Keratinocyte (primary cell): Measurements from ENCODE around the gene TNFSF15. TPM values are rescaled to one million over a fixed set of nuclear protein-coding genes. Genes with fewer than 3 reads are reported as not detected.

Experiments
- DNase-seq: peaks from one replicate; pipeline ENCODE4 v3.0.0-alpha.2; 2011; ENCODE audit warnings: low read depth, missing footprints, low spot score
- FAIRE-seq: peaks from 2 replicates; lab custom pipeline; 2011; peaks lifted over from hg19 to GRCh38; lab: Jason Lieb, UNC
- H2AFZ ChIP-seq: 2 replicates; pipeline ENCODE4 v1.6.0; 2012; ENCODE audit warnings: low read length, control low read depth, inconsistent platforms; ENCODE audit not compliant: control insufficient read depth
- H3K27ac ChIP-seq: 2 replicates; pipeline ENCODE4 v1.5.1; 2011; ENCODE audit warnings: low read length; ENCODE audit not compliant: control insufficient read depth, insufficient read depth
- H3K27me3 ChIP-seq: 3 replicates; pipeline ENCODE4 v1.6.0; 2011; ENCODE audit warnings: low read length; ENCODE audit not compliant: control insufficient read depth, insufficient read depth; ENCODE audit errors: extremely low read depth
- H3K36me3 ChIP-seq, 2 experiments: 2 replicates in 1 of 2; 3 replicates in 1 of 2; pipeline ENCODE4 v1.5.1; 2011; ENCODE audit warnings: low read length in 2 of 2, mild to moderate bottlenecking in 1 of 2; ENCODE audit not compliant: control insufficient read depth in 2 of 2, insufficient read depth in 2 of 2; ENCODE audit errors: extremely low read depth in 1 of 2
- H3K4me1 ChIP-seq: 3 replicates; pipeline ENCODE4 v1.5.1; 2011; ENCODE audit warnings: low read length; ENCODE audit not compliant: control insufficient read depth, insufficient read depth; ENCODE audit errors: extremely low read depth
- H3K4me2 ChIP-seq: 3 replicates; pipeline ENCODE4 v1.6.0; 2011; ENCODE audit warnings: low read depth, low read length; ENCODE audit not compliant: control insufficient read depth, insufficient read depth; ENCODE audit errors: extremely low read depth
- H3K4me3 ChIP-seq, 3 experiments: fragments of 200-600 bp in 1 of 3; sonication (generic) in 1 of 3; 2 replicates in 2 of 3; 3 replicates in 1 of 3; pipeline ENCODE4 v1.5.1; 2011 to 2016; ENCODE audit warnings: low read length in 3 of 3, mild to moderate bottlenecking in 3 of 3, control low read depth in 2 of 3, inconsistent platforms in 1 of 3, low read depth in 1 of 3, mixed read lengths in 1 of 3, mixed run types in 1 of 3, moderate library complexity in 1 of 3; ENCODE audit not compliant: control insufficient read depth in 2 of 3, insufficient read depth in 2 of 3; ENCODE audit errors: extremely low read depth in 1 of 3
- H3K79me2 ChIP-seq: 2 replicates; pipeline ENCODE4 v1.6.0; 2012; ENCODE audit warnings: low read length; ENCODE audit not compliant: control insufficient read depth, insufficient read depth
- H3K9ac ChIP-seq: 3 replicates; pipeline ENCODE4 v1.6.0; 2011; ENCODE audit warnings: low read length; ENCODE audit not compliant: control insufficient read depth, insufficient read depth; ENCODE audit errors: extremely low read depth
- H3K9me1 ChIP-seq: 3 replicates; pipeline ENCODE4 v1.6.0; 2011; ENCODE audit warnings: low read length; ENCODE audit not compliant: control insufficient read depth, insufficient read depth; ENCODE audit errors: extremely low read depth
- H3K9me3 ChIP-seq: 2 replicates; pipeline ENCODE4 v1.5.1; 2012; ENCODE audit warnings: low read depth, low read length; ENCODE audit not compliant: control insufficient read depth
- H4K20me1 ChIP-seq: 3 replicates; pipeline ENCODE4 v1.6.0; 2011; ENCODE audit warnings: low read length; ENCODE audit not compliant: control insufficient read depth, insufficient read depth; ENCODE audit errors: extremely low read depth
- EZH2 ChIP-seq: IDR thresholded peaks from one replicate; pipeline ENCODE4 v1.6.1; 2012; ENCODE audit warnings: inconsistent platforms, mild to moderate bottlenecking, low read length, moderate library complexity
- dilution Hi-C: fragments of 300-500 bp; cut with MboI; formaldehyde crosslinking; loops from one replicate; pipeline ENCODE4 v1.7.0; 2020; ENCODE audit warnings: low sequenced_read_pairs; ENCODE audit not compliant: extremely low pct_ligation_motif_present
- polyA plus RNA-seq, 5 experiments: library from polyadenylated mRNA; depleted of rRNA in 3 of 5; stranded (reverse) in 3 of 5; stranded (forward) in 1 of 5; unstranded in 1 of 5; fragments of >200 nt; gene quantifications; 1 replicate in 1 of 5; 2 replicates in 3 of 5; 3 replicates in 1 of 5; pipeline versions ENCODE4 v1.2.1 to v1.2.3, GENCODE V29; 2011 to 2012; ENCODE audit warnings: missing spikeins in 2 of 5, low read depth in 1 of 5, low replicate concordance in 1 of 5
- TF ChIP-seq, protein P1 (sequence below), 3 experiments: IDR thresholded peaks in 1 of 3; conservative IDR thresholded peaks in 1 of 3; optimal IDR thresholded peaks in 1 of 3; 2 replicates in 2 of 3; 3 replicates in 1 of 3; pipeline versions ENCODE3 to v1.5.1; 2011; ENCODE audit warnings: low read length in 3 of 3, mild to moderate bottlenecking in 3 of 3, moderate library complexity in 2 of 3, control low read depth in 1 of 3, inconsistent platforms in 1 of 3; ENCODE audit not compliant: insufficient read depth in 2 of 3; ENCODE audit errors: extremely low read depth in 1 of 3

Gene TNFSF15
- polyA plus RNA-seq, 1 donor (not counting 4 experiments of a cell fraction or from before 2014, with no cell fraction given) = 1.1 TPM

DNA sequence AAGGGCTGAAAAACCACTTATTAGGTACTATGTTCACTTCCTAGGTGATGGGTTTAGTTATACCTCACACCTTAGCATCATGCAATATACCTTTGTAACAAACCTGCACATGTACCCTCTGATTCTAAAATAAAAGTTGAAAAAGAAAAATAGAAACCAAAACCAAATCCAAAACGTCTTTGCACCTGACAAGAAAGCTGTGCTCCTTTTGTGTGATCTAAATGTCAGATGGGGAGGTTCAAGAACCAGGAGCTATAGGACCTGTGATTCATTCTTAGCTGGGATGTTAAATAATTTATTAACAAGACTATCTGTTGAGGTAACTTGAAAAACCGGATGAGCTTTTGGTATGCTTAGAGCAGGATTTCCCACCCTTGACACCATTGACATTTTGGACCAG, 16.9 kb upstream of the TNFSF15 start:
- DNase-seq (no peak), FAIRE-seq (no peak)
- dilution Hi-C loops = no loop called here
- H3K27me3 ChIP-seq = no peaks in the 10 kb centered on the region
- H3K4me2 ChIP-seq = no peak overlapping the region
- no peak overlapping the region for H2AFZ ChIP-seq
- TF ChIP-seq EZH2 = no peak
- TF ChIP-seq, protein P1, sequence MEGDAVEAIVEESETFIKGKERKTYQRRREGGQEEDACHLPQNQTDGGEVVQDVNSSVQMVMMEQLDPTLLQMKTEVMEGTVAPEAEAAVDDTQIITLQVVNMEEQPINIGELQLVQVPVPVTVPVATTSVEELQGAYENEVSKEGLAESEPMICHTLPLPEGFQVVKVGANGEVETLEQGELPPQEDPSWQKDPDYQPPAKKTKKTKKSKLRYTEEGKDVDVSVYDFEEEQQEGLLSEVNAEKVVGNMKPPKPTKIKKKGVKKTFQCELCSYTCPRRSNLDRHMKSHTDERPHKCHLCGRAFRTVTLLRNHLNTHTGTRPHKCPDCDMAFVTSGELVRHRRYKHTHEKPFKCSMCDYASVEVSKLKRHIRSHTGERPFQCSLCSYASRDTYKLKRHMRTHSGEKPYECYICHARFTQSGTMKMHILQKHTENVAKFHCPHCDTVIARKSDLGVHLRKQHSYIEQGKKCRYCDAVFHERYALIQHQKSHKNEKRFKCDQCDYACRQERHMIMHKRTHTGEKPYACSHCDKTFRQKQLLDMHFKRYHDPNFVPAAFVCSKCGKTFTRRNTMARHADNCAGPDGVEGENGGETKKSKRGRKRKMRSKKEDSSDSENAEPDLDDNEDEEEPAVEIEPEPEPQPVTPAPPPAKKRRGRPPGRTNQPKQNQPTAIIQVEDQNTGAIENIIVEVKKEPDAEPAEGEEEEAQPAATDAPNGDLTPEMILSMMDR (optimal IDR thresholded peaks at IDR 0.05 in 1 of 3, IDR thresholded peaks at IDR 0.05 in 1 of 3, conservative IDR thresholded peaks at IDR 0.05 in 1 of 3; ENCODE audit: extremely low read depth in 1 of 3, insufficient read depth in 2 of 3, low read length in 3 of 3) = no peak
- H3K79me2 ChIP-seq = no peaks in the 10 kb centered on the region
- H3K9me1 ChIP-seq = no peaks in the 10 kb centered on the region
- H3K27ac ChIP-seq = no peak overlapping the region
- H3K4me3 ChIP-seq = no peak overlapping the region
- no peaks in the 10 kb centered on the region for H3K4me1 ChIP-seq
- H3K9me3 ChIP-seq = no peaks in the 10 kb centered on the region
- no peaks in the 10 kb centered on the region for H4K20me1 ChIP-seq
- H3K36me3 ChIP-seq = no peaks in the 10 kb centered on the region
- no peak overlapping the region for H3K9ac ChIP-seq

DNA sequence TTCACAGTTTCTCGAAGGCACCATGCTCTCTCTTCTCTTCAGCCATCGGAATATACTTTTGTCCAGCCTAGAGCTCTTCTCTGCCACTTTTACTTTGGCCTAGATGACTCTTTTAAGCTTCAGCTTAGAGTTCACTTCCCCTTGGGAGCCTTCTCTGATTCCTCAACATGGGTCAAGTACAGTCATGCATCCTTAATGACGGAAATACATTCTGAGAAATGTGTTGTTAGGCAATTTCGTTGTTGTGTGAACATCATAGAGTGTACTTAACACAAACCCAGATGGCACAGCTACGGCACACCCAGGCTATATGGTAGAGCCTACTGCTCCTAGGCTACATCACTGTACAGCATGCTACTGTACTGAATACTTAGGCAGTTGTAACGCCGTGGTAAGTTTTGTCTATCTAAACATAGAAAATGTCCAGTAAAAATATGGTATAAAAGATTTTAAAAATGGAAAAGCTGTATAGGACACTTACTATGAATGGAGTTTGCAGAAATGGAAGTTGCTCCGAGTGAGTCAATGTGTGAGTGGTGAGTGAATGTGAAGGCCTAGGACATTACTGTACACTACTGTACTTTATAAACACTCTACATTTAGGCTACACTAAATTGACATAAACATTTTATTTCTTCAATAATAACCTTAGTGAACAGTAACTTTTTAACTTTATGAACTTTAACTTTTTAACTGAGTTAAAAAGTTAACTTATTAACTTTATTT, 15.1 kb upstream of the TNFSF15 start:
- no peaks in the 10 kb centered on the region for H3K4me1 ChIP-seq
- peak; percentile 20 for FAIRE-seq
- no peaks in the 10 kb centered on the region for H4K20me1 ChIP-seq
- no peak for TF ChIP-seq EZH2
- TF ChIP-seq, protein P1 (optimal IDR thresholded peaks at IDR 0.05 in 1 of 3, IDR thresholded peaks at IDR 0.05 in 1 of 3, conservative IDR thresholded peaks at IDR 0.05 in 1 of 3; ENCODE audit: extremely low read depth in 1 of 3, insufficient read depth in 2 of 3, low read length in 3 of 3) = no peak
- H3K36me3 ChIP-seq = no peaks in the 10 kb centered on the region
- H3K9ac ChIP-seq = no peak overlapping the region
- H3K9me1 ChIP-seq = no peaks in the 10 kb centered on the region
- no peaks in the 10 kb centered on the region for H3K9me3 ChIP-seq
- no peak overlapping the region for H3K4me3 ChIP-seq
- no peak overlapping the region for H3K4me2 ChIP-seq
- dilution Hi-C loops = no loop called here
- H2AFZ ChIP-seq = no peak overlapping the region
- no peak for DNase-seq
- H3K27ac ChIP-seq = no peak overlapping the region
- H3K27me3 ChIP-seq = no peaks in the 10 kb centered on the region
- H3K79me2 ChIP-seq = no peaks in the 10 kb centered on the region
